Anterior cingulate cortex (tissue), 58 donors: ENCODE results near the gene AGR2.
"Not testable (repeated sequence)": the region's sequence is repeated elsewhere in the genome, so short reads cannot be mapped to it uniquely, and the experiment has no call there.

Source experiments
- DNase-seq, 58 donors: peaks; one replicate each; lab custom pipeline; 2025; lab: John Stamatoyannopoulos, UW

Gene AGR2

DNA sequence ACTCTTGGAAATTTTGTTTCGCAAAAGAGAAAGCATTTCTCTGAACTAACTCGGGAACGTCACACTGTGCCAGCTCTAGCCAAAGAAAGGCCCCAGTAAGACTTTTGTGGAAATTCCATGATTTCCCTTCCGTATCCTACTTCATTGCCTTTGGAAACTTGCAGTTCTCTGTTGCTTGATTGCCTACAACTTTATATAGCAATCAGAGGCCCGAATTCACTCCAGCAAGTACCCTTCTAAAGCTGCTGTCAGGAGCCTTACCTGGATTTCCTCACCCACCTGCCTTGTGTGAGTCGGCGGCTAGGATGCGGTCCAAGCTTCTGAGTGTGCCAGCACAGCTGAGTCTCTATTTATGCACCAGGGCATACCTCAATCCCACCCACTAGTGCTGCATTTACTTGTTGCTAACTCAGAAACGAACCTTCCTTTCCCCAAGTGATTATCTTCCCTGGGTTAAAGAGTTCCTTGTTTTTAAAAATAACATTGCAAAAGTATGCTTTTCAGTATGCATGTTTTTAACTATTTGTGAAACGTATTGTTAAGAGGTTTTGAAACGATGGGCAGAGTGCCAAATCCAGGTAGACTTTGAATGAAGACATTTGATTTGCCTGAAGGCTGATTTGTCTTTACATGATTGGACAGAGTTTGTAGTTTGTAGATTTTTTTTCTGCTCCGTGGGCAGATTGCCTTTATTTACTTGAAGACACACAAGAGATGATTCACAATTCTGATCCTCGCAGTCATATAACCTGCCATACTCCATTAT lies at the start of gene AGR2:
Gene AGR2 (minus strand): TSS at position 326 of the 766 bp plus-strand sequence. CDS start 3,203 bp downstream, outside the sequence.
- DNase-seq: no peak

DNA sequence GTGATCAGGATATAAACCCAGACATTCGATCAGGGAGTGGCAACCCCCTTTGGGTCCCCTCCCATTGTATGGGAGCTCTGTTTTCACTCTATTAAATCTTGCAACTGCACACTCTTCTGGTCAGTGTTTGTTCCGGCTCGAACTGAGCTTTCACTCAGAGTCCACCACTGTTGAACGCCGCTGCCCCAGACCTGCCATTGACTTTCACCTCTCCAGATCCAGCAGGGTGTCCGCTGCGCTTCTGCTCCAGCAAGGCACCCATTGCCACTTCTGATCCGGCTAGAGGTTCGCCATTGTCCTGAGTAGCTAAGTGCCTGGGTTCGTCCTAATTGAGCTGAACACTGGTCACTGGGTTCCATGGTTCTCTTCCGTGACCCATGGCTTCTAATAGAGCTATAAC lies 48.4 kb upstream of the AGR2 start:
- not testable (repeated sequence) for DNase-seq

DNA sequence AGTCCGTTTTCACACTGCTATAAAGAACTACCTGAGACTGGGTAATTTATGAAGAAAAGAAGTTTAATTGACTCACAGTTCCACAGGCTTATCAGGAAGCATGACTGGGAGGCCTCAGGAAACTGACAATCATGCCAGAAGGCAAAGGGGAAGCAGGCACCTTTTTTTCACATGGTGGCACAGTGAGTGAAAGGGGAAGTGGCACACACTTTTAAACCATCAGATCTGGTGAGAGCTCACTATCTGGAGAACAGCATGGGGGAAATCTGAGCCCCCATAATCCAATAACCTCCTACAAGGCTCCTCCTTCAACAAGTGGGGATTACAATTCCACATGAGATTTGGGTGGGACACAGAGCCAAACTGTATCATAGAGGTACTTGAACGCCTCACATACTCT lies 47.0 kb upstream of the AGR2 start:
- peak in 7 of 58 donors; percentile 1 to 25 (median 7) for DNase-seq

DNA sequence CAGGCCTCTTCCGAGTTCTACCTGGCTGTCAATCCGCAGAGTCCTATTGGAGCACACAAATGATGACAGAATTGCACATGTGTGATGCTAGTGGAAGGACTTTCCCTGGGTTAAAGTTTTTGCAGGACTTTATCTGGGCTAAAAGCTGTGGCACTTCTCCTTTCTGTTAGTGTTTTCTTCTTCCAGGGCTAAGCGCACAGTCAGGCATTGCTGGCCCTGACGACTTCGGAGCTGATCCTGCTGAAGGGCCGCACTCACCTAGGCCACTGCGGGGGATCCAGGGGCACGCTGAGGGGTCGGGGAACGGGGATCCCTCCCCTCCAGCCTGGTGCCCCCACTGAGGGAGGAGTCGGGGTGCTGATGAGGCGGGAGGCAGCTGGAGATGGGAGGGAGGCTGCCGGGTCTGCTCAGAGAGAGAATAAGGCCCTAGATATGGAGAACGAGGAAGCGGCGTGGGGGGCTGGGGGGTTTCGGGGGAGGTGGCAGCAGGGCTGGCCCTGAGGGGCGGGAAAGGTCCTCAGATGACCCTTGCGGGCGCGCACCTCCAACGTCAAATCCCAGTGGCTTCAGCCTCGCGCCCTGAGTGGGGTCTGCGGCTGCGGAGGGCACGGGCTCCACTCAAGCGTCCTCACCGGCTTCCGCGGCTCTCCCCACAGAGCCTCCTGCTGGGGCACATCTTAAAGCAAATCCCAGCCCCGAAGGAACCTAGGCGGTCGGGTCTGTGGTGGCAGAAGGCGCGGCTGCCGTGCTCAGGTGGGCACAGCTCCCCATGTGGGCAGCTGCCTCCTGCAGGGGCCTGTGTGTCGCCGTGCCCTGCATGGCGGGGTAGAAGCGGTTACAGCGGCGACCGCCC lies 46.0 kb upstream of the AGR2 start:
- no peak for DNase-seq

DNA sequence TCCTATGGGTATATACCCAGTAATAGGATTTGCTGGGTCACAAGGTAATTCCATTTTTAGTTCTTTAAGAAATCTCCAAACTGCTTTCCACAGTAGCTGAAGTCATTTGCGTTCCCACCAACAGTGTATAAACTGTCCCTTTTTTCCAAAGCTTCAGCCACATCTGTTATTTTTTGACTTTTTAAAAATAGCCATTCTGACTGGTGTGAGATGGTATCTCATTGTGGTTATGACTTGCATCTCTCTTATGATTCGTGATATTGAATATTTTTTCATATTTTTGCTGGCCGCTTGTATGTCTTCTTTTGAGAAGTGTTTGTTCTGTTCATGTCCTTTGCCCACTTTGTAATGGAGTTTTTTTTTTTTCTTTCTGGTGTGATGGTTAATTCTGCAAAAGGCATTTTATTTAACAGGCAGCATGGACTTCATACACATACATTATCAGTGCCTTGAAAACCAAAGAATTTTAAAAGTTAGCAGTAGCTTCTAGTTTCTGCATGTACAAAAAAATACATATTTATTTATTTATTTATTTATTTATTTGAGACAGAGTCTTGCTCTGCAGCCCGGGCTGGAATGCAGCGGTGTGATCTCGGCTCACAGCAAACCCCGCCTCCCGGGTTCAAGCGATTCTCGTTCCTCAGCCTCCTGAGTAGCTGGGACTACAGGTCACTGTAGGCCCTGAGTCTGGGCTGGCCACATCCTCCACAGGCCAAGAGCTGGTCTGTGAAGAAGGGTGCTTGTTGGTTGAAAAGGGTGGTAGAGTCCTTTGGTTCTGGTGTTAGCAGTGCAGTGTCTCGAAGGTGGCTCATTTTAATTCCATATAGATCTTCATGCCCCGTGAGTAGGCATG lies 44.7 kb upstream of the AGR2 start:
- no peak for DNase-seq

DNA sequence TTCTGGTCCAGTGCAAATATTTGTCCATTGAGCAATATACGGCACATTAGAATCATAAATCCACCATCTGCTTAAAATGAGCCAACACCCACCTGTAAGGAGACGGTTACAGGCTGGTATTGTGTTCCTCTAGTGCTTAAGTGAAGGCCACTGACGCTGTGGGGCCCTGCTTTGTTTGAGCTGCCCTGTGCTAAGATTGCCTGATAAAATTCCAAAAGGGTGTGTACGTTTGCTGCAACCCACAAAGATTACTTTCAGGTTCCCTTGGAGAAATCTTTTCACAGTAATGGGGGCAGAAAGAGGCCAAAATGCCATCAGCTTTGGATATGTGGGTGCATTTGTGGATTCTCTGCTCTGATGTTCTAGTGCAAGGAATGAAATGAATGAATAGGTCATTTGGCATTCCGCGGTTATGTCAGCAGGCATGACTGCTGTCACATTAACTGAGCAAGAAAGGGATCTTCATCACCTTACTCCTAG lies 42.6 kb upstream of the AGR2 start:
- no peak for DNase-seq

DNA sequence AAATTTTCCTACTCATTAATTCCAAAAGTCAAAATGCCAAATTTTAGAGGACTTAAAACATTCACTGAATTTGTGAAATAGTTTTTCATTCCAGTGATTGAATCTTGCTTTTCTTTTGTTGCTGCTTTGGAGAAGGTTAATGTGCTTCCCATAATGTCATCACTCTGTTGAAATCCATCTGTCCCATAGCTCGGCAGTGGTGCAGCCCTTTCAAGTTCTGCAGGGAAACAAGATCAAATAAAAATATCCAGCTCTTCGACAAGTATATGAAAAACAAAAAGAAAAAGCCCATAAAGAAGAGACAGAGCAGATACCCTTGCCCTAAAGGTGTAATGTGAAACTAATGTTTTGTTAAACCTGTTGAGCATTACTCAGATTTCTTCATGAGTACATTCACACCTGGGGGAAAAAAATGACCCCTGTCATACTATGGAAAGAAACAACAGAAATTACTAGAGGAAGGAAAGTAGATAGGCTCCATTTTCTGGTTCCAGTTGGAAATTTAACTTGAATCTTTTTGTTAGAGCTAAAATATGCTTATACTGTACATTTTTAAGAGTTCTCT lies 41.9 kb upstream of the AGR2 start:
- no peak for DNase-seq

DNA sequence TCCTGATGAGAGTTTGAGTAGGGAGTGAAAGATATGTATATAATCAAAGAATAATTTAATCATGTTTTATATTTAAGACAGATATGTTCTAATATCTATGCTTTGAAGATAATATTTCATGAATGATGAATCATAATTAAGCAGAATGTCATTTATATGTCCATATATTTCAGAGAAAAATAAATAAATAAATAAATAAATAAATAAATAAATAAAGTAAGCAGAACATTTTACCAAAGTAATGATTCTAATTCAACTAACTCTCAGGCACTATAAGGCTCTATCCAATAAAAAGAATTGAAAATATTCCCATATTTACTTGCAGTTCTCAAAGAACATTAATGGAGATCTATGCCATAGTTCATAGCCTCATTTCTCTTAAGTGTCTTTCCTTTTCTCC lies 40.9 kb upstream of the AGR2 start:
- DNase-seq: no peak

DNA sequence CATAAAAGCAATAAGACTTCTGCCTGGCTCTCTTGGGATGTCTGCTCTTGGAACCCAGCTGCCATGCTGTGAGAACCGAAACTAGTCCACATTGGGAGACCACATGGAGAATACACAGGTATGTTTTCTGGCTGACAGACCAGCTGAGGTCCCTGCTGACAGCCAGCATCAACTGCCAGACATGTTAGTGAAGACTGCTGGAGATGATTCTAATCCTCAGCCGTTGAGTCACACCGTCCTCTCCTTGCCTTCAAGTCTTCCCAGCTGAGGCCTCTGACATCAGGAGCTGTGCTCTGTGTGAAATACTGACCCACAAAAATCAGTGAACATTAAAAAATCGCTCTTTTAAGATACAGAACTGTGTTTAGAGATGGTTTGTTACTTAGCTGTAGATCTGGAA lies 36.9 kb upstream of the AGR2 start:
- DNase-seq: no peak

DNA sequence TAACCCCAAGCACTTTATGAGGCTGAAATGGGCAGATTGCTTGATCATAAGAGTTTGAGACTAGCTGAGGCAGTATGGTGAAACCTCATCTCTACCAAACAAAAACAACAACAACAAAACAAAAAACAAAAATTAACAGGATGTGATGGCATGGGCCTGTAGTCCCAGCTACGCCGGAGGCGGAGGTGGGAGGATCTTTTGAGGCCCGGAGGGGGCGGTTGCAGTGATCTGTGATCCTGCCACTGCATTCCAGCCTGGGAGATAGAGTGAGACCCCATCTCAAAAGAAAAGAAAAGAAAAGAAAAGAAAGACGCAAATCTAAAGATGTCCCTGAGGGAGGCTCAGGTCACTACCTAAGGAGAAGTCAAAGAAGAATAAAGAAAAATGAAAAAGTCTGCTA lies 35.3 kb upstream of the AGR2 start:
- DNase-seq: no peak

DNA sequence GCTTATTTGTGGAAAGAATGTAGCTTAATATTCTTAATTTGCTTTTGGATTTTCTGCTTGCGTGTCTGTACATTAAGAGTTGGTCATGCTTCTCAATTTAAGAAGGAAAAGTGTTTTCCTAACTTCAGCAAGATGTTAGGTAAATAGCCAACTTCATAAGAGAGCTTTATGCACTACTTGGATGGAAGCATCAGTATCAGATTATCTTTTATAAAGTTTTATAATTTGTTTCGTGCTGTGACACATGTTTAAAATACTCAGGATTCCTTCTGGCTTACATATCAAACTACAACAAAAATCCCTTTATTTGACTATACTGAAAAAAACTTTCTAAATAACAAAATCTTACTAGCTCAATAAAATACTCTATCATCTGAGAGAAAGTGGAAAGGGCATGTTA lies 34.8 kb upstream of the AGR2 start:
- no peak for DNase-seq

DNA sequence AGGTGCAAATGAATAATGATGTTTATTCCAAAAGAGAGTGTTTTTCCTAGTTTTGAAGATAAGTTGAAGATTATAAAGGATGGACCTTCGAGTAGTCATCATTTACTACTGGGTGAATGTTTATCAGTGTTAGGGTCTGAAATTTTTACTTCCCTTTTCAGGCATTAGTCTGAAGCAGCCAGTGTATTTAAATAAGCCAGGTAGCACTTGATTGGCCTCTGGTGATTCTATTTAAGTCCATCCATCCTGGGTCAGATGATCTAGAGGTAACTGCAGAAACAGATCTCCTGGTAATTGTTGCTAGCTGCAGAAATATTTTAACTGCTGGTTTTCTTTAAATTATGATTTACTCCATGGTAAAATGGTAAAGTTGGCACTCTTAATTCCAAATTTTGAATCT lies 34.1 kb upstream of the AGR2 start:
- DNase-seq: no peak

DNA sequence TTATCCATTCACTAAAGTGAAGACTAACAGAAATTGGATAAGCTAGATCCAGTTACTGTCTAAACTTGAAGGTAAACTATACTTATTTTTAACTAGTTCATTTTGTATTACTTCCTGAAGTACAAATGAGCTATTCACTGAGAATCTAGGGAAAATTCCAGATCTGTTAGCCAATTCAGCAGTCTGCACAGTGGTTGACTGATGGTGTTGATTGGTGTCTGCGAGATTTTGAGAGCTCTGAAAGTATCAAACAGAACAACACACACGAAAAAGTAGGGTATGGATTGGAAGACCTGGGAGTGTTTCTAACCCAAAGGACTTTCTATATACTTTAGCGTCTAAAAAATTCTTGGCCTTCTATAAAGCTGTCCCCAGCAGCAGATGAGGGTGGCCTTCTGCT lies 33.6 kb upstream of the AGR2 start:
- DNase-seq: no peak

DNA sequence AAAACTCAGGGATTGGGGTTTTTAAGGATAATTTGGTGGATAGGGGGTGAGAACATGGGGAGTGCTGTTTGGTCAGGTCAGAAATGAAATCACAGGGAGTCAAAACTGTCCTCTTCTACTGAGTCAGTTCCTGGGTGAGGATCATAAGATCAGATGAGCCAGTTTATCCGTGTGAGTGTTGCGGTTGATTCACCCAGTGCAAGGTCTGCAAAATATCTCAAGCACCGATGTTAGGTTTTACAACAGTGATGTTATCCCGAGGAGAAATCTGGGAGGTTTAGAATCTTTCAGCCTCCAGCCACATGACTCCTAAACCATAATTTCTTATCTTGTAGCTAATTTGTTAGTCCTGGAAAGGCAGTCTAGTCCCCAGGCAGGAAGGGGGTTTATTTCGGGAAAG lies 31.7 kb upstream of the AGR2 start:
- no peak for DNase-seq

DNA sequence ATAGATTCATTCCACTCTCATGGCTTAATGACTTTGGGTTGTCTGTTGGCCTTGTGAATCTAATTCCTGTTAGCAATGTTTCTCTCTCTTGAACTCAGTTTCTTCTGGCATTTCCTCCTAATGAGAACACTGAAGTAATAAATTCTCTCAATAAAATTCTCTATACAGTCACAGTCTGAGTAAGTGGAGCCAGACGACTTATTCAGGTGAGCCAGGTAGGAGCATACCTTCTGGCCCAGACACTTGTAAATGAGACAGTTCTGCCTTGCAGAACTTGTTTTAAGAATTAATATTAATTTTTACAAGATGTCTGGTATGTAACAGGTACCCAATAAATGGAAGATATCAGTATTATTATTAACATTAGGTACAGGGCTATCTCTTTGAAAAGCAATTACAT lies 28.6 kb upstream of the AGR2 start:
- no peak for DNase-seq

DNA sequence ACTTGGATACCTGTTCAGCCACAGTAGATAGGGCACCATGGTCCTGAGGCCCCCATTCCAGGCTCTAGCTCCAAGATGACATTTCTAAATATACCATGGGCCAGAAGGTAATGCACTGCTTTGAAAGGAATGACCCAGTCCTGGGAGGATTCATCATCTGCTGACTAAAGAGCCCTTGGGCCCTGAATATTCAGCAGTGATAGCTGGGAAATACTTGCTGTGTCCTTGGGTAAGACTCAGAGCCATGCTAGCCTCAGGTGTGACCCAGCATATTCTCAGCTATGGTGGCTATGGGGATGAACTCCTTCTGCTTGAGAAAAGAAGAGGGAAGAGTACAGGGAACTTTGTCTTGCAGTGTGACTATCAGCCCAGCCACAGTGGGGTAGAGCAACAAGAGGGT lies 21.3 kb upstream of the AGR2 start:
- no peak for DNase-seq

DNA sequence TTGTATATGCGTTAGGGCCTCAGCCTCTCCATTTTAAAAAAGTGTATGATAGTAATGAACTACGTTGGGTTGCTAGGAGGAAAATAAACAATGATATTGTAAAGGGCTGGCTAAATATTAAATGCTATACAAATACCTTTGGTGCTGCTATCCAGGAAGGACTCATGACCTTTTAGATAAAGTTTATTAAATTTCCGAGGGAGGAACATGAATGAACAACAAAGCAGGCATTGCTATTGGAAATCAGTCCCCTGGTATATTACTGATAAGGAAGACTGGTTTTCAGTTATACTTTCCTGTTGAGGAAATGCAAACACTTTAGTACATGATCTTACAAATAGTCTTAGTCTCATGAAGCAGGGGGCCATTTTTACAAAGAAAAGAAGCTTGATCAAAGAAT lies 17.2 kb upstream of the AGR2 start:
- DNase-seq: no peak

DNA sequence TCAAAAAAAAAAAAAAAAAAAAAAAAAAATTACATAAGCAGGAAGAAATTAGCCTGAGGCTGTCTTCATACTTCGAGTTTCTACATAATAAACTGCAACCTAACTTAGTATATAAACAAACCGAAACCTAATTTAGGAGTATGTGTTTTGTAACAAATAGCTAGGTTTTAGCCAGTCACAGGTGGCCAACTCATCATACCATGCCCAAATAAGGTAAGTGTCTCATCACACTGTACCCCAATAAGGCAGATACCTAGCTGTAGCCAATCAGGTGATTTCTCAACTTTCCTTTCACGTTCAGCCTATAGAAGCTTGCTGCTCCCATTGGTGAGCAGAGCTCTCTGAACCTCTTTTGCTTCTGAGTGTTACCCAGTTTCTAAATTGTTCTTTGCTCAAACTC lies 13.9 kb upstream of the AGR2 start:
- DNase-seq: no peak

DNA sequence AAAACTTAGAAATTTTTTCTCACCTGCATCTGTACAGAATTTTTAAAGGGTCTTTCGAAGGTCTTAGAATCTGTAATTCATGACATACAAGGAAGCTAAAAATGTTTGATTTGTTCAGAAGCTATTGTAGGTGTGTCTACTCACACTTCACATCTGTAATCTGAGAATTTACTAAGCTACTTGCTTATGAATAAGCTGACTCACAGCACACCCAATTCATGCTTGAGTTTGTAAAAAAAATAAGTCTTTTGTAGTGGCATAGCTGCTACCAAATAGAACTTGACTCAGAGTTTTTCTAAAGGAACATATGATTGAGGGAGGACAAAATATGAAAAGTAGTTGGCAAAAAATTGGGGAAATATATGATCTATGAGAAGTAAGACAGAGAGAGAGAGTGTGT lies 12.7 kb upstream of the AGR2 start:
- no peak for DNase-seq

DNA sequence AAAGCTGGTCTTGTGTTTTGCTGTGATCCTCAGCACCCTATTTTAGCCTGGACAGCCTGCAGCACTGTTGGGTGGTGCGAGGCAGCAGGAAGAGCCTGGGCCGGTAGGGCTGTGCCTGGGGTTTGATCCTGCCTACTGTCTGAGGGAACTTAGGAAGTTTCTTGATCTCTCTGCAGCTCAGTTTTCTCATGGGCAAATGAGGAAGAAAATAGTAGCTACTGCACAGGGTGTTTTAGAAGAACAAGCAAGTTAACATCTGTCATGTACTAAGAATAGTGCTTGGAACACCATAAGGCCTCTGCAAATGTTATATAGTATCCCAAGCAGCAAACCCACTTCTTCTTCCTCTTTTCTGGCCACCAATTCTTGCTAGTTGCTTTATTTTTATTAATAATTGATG lies 12.0 kb upstream of the AGR2 start:
- DNase-seq: peak in 5 of 58 donors; percentile 2 to 62 (median 16)

DNA sequence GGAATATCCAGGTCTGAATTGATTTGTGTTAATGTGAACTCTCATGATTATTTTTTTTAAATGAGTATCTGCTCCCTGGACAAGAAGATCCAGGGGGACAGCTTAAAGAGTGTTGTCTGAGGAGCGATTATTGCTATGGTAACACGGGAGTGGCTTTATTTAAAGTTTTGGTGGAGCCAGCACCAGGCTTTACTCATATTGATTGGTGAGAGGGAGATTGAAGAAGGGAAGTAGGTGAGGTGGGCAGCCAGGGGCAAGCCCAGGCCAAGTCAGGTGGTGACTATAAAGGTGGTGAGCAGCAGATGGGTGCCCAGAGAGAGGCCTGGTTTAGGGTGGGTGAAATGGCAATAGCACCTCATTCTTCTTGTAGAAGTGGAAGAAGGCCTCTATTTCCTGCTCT lies 10.2 kb upstream of the AGR2 start:
- DNase-seq: no peak
